HG02623 (cell line): ENCODE data around the gene RPS6KA1.
"Not testable (repeated sequence)": the region's sequence is repeated elsewhere in the genome, so short reads cannot be mapped to it uniquely, and the experiment has no call there.

Experiments used
- ATAC-seq: cut with Tn5 transposase; IDR thresholded peaks from one replicate; pipeline ENCODE4 v1.9.1; 2021; ENCODE audit warnings: moderate library complexity; ENCODE audit not compliant: unreplicated experiment

The RPS6KA1 gene

GRCh38 chr1:26529655-26530409 lies at the start of gene RPS6KA1:
Gene RPS6KA1 (plus strand): TSS chr1:26529761. CDS start chr1:26529921, 160 bp downstream.
- peak; percentile 71 for ATAC-seq

- no peak for ATAC-seq
Measured at GRCh38 chr1:26482921-26483320, 46.6 kb upstream of the RPS6KA1 start.

GRCh38 chr1:26483980-26484379 lies 45.6 kb upstream of the RPS6KA1 start:
- ATAC-seq = no peak

- ATAC-seq = no peak
Measured at GRCh38 chr1:26490155-26490554, 39.4 kb upstream of the RPS6KA1 start.

GRCh38 chr1:26493267-26493666 lies 36.3 kb upstream of the RPS6KA1 start:
- no peak for ATAC-seq

GRCh38 chr1:26493938-26494337 lies 35.6 kb upstream of the RPS6KA1 start:
- ATAC-seq = no peak

GRCh38 chr1:26496861-26497260 lies 32.7 kb upstream of the RPS6KA1 start:
- no peak for ATAC-seq

GRCh38 chr1:26498894-26499293 lies 30.7 kb upstream of the RPS6KA1 start:
- no peak for ATAC-seq

- ATAC-seq = peak; percentile 57
Measured at GRCh38 chr1:26500488-26501175, 28.9 kb upstream of the RPS6KA1 start.

GRCh38 chr1:26510711-26511110 lies 18.9 kb upstream of the RPS6KA1 start:
- ATAC-seq = not testable (repeated sequence)

- not testable (repeated sequence) for ATAC-seq
Measured at GRCh38 chr1:26515836-26516235, 13.7 kb upstream of the RPS6KA1 start.

GRCh38 chr1:26516987-26517765 lies 12.4 kb upstream of the RPS6KA1 start:
- no peak for ATAC-seq

- ATAC-seq = no peak
Measured at GRCh38 chr1:26517766-26518049, 11.9 kb upstream of the RPS6KA1 start.

- ATAC-seq = no peak
Measured at GRCh38 chr1:26518355-26518754, 11.2 kb upstream of the RPS6KA1 start.

GRCh38 chr1:26520339-26520738 lies 9.2 kb upstream of the RPS6KA1 start:
- no peak for ATAC-seq

- ATAC-seq = no peak
Measured at GRCh38 chr1:26521669-26522030, 7.9 kb upstream of the RPS6KA1 start.

GRCh38 chr1:26522073-26522472 lies 7.5 kb upstream of the RPS6KA1 start:
- no peak for ATAC-seq

GRCh38 chr1:26524181-26524580 lies 5.4 kb upstream of the RPS6KA1 start:
- no peak for ATAC-seq

GRCh38 chr1:26526287-26526686 lies 3.3 kb upstream of the RPS6KA1 start:
- no peak for ATAC-seq

- no peak for ATAC-seq
Measured at GRCh38 chr1:26529405-26529654, 231 bp upstream of the RPS6KA1 start.

GRCh38 chr1:26530410-26530894 lies 891 bp downstream of the RPS6KA1 start:
- no peak for ATAC-seq
